ENCODE data around the gene ZZZ3. TPM values are rescaled to one million over a fixed set of nuclear protein-coding genes. Genes with fewer than 3 reads are reported as not detected.

The ZZZ3 gene
- total and polyA plus RNA-seq, 2 donors (not counting 1 experiment from before 2014, with no cell fraction given): 14.4 to 65.7 TPM

- Histone ChIP-seq H3K27me3 (replicated peaks in 1 of 4; ENCODE audit: control extremely low read depth in 1 of 4, control insufficient read depth in 3 of 4, insufficient read depth in 4 of 4, low read length in 3 of 4) (no peaks in the 10 kb centered on the region), H3K36me3 (replicated peaks in 1 of 2; ENCODE audit: control extremely low read depth in 1 of 2, control insufficient read depth in 1 of 2, extremely low read depth in 1 of 2, insufficient read depth in 2 of 2, low read length in 1 of 2) (peaks cover 9 to 27% of the 10 kb centered on the region in 2 experiments), H3K9me3 (ENCODE audit: control extremely low read depth in 1 of 3, control insufficient read depth in 2 of 3, insufficient read depth in 1 of 3, low read length in 2 of 3) (peaks cover 0 to 7% (median 0%) of the 10 kb centered on the region in 3 donors), H3K4me1 (ENCODE audit: control insufficient read depth in 2 of 2, insufficient read depth in 2 of 2, low read length in 2 of 2) (no peaks in the 10 kb centered on the region), H3K4me2 (replicated peaks; ENCODE audit: low read depth, low read length, poor library complexity, severe bottlenecking) (no peak overlapping the region), H2AFZ (ENCODE audit: insufficient read depth, low read depth, low read length, poor library complexity, severe bottlenecking) (no peak overlapping the region), H3K79me2 (ENCODE audit: control insufficient read depth, insufficient read depth, low read length) (peaks cover 64% of the 10 kb centered on the region), H3K4me3 (ENCODE audit: control extremely low read depth in 1 of 5, extremely low read depth in 1 of 5, insufficient read depth in 1 of 5, low read depth in 2 of 5, low read length in 4 of 5) (no peak overlapping the region), H4K20me1 (ENCODE audit: control insufficient read depth, insufficient read depth, low read length, poor library complexity, severe bottlenecking) (peaks cover 31% of the 10 kb centered on the region), H3K27ac (ENCODE audit: low read length in 2 of 2) (no peak overlapping the region), H3K9ac (ENCODE audit: low read length) (no peak overlapping the region)
- DNase-seq (no peak), ATAC-seq (ENCODE audit: low read depth) (no peak)
- Mint-ChIP-seq H3K27ac (no peak overlapping the region), H3K4me3 (no peak overlapping the region), H3K27me3 (no peaks in the 10 kb centered on the region), H3K9me3 (ENCODE audit: insufficient read depth) (peaks cover 1% of the 10 kb centered on the region), H3K4me1 (peaks cover 4% of the 10 kb centered on the region)
- 96% methylated on average over 2 of the region's 5 CpGs for WGBS (ENCODE audit: insufficient coverage)
- intact Hi-C loops (cut with micrococcal nuclease): no loop called here
- ChIA-PET POLR2A (no interaction called here), CTCF (no interaction called here)
- TF ChIP-seq CTCF (IDR thresholded peaks at IDR 0.05) (no peak), EZH2 (IDR thresholded peaks at IDR 0.05; ENCODE audit: borderline replicate concordance, insufficient read depth, low read depth, low read length, poor library complexity, severe bottlenecking) (no peak)
Observed at GRCh38 chr1:77642196-77642595, 40.3 kb downstream of the ZZZ3 start.

GRCh38 chr1:77639557-77640069, 42.8 kb downstream of the ZZZ3 start:
- Histone ChIP-seq H3K27me3 (replicated peaks in 1 of 4; ENCODE audit: control extremely low read depth in 1 of 4, control insufficient read depth in 3 of 4, insufficient read depth in 4 of 4, low read length in 3 of 4) (no peaks in the 10 kb centered on the region), H3K4me1 (ENCODE audit: control insufficient read depth in 2 of 2, insufficient read depth in 2 of 2, low read length in 2 of 2) (no peaks in the 10 kb centered on the region), H3K9me3 (ENCODE audit: control extremely low read depth in 1 of 3, control insufficient read depth in 2 of 3, insufficient read depth in 1 of 3, low read length in 2 of 3) (no peaks in the 10 kb centered on the region), H3K4me2 (replicated peaks; ENCODE audit: low read depth, low read length, poor library complexity, severe bottlenecking) (no peak overlapping the region), H2AFZ (ENCODE audit: insufficient read depth, low read depth, low read length, poor library complexity, severe bottlenecking) (no peak overlapping the region), H3K4me3 (ENCODE audit: control extremely low read depth in 1 of 5, extremely low read depth in 1 of 5, insufficient read depth in 1 of 5, low read depth in 2 of 5, low read length in 4 of 5) (no peak overlapping the region), H3K9ac (ENCODE audit: low read length) (no peak overlapping the region), H4K20me1 (ENCODE audit: control insufficient read depth, insufficient read depth, low read length, poor library complexity, severe bottlenecking) (peaks cover 16% of the 10 kb centered on the region), H3K27ac (ENCODE audit: low read length in 2 of 2) (no peak overlapping the region), H3K36me3 (replicated peaks in 1 of 2; ENCODE audit: control extremely low read depth in 1 of 2, control insufficient read depth in 1 of 2, extremely low read depth in 1 of 2, insufficient read depth in 2 of 2, low read length in 1 of 2) (peaks cover 9 to 20% of the 10 kb centered on the region in 2 experiments), H3K79me2 (ENCODE audit: control insufficient read depth, insufficient read depth, low read length) (peaks cover 39% of the 10 kb centered on the region)
- DNase-seq (no peak), ATAC-seq (ENCODE audit: low read depth) (no peak)
- no peaks in the 10 kb centered on the region for H3K27me3 Mint-ChIP-seq
- H3K9me3 Mint-ChIP-seq (ENCODE audit: insufficient read depth): no peaks in the 10 kb centered on the region
- no peak overlapping the region for H3K4me3 Mint-ChIP-seq
- intact Hi-C loops (cut with micrococcal nuclease): no loop called here
- no CpG with 5 or more reads among the region's 4 CpGs for WGBS (ENCODE audit: insufficient coverage)
- H3K4me1 Mint-ChIP-seq: peaks cover 2% of the 10 kb centered on the region
- H3K27ac Mint-ChIP-seq: no peak overlapping the region
- ChIA-PET POLR2A (no interaction called here), CTCF (interaction anchor here (0.7 kb wide), 1 partner anchor 25 kb away, joined by 3 read pairs; no protein-coding TSS in a partner anchor)
- TF ChIP-seq CTCF (IDR thresholded peaks at IDR 0.05) (no peak), EZH2 (IDR thresholded peaks at IDR 0.05; ENCODE audit: borderline replicate concordance, insufficient read depth, low read depth, low read length, poor library complexity, severe bottlenecking) (no peak)

Data from B cell (primary cell).